Activated naive CD4-positive, alpha-beta T cell treated with anti-CD3 and anti-CD28 coated beads, Interleukin-2, amount 10 ng/mL, durations not matched to agents 7 days and 5 days (primary cell): ENCODE results near the gene NOS3.

Source experiments
- CTCF ChIA-PET: fragments of 350-600 bp; sonication (Branson Sonifier 250); formaldehyde crosslinking; loops from one replicate; lab custom pipeline; 2021; ENCODE audit warnings: antibody characterized with exemption; lab: Charles Lee
- DNase-seq: peaks from one replicate; pipeline ENCODE4 v3.0.0-alpha.2; 2020
- H3K27ac Mint-ChIP-seq: one replicate; pipeline ENCODE4 v1.8.0; 2021; ENCODE audit warnings: mild to moderate bottlenecking, moderate library complexity, mixed read lengths
- H3K27me3 Mint-ChIP-seq: one replicate; pipeline ENCODE4 v1.8.0; 2021; ENCODE audit warnings: mild to moderate bottlenecking, mixed read lengths
- H3K36me3 Mint-ChIP-seq: one replicate; pipeline ENCODE4 v1.8.0; 2021; ENCODE audit warnings: mixed read lengths
- H3K4me1 Mint-ChIP-seq: one replicate; pipeline ENCODE4 v1.8.0; 2021; ENCODE audit warnings: mixed read lengths
- H3K4me3 Mint-ChIP-seq: one replicate; pipeline ENCODE4 v1.8.0; 2021; ENCODE audit warnings: mild to moderate bottlenecking, moderate library complexity, mixed read lengths
- H3K9me3 Mint-ChIP-seq: one replicate; pipeline ENCODE4 v1.8.0; 2021; ENCODE audit warnings: mixed read lengths

The NOS3 gene

GRCh38 chr7:150990416-150991186 is at the start of gene NOS3:
Gene NOS3, plus strand, starts transcription at chr7:150991017. Its CDS starts 2,787 bp downstream, at chr7:150993804.
- Mint-ChIP-seq H3K27ac (peak within 1 kb of the TSS; percentile 13), H3K4me1 (peaks cover 55% of the 10 kb centered on the region), H3K27me3 (peaks cover 50% of the 10 kb centered on the region), H3K4me3 (no peak within 1 kb of the TSS), H3K36me3 (peaks cover 14% of the 10 kb centered on the region), H3K9me3 (peaks cover 26% of the 10 kb centered on the region)
- no peak for DNase-seq
- CTCF ChIA-PET, result interaction anchor here (0.9 to 4.5 kb wide), 8 partner anchors 17 to 211 kb away, joined by 3 to 29 read pairs (median 4); no protein-coding TSS in a partner anchor

GRCh38 chr7:150941351-150942000 is 49.3 kb upstream of the NOS3 start:
- no peak overlapping the region for H3K4me3 Mint-ChIP-seq
- H3K9me3 Mint-ChIP-seq, result no peaks in the 10 kb centered on the region
- peaks cover 49% of the 10 kb centered on the region for H3K4me1 Mint-ChIP-seq
- H3K27ac Mint-ChIP-seq, result peak overlapping the region; percentile 17
- DNase-seq, result peak; percentile 17
- peaks cover 51% of the 10 kb centered on the region for H3K27me3 Mint-ChIP-seq
- CTCF ChIA-PET, result interaction anchor here (0.7 to 1.0 kb wide), 2 partner anchors 10 to 43 kb away, joined by 3 read pairs; no protein-coding TSS in a partner anchor
- H3K36me3 Mint-ChIP-seq, result no peaks in the 10 kb centered on the region

GRCh38 chr7:150942001-150942590 is 48.7 kb upstream of the NOS3 start:
- Mint-ChIP-seq H3K9me3 (no peaks in the 10 kb centered on the region), H3K4me3 (no peak overlapping the region), H3K27ac (no peak overlapping the region), H3K27me3 (peaks cover 56% of the 10 kb centered on the region), H3K36me3 (no peaks in the 10 kb centered on the region), H3K4me1 (peaks cover 49% of the 10 kb centered on the region)
- DNase-seq, result peak; percentile 81
- CTCF ChIA-PET, result interaction anchor here (0.7 to 1.0 kb wide), 3 partner anchors 11 to 44 kb away, joined by 3 read pairs; no protein-coding TSS in a partner anchor

- Mint-ChIP-seq H3K4me3 (no peak overlapping the region), H3K27me3 (peaks cover 53% of the 10 kb centered on the region), H3K27ac (no peak overlapping the region), H3K9me3 (no peaks in the 10 kb centered on the region), H3K4me1 (peaks cover 44% of the 10 kb centered on the region), H3K36me3 (no peaks in the 10 kb centered on the region)
- CTCF ChIA-PET, result interaction anchor here (0.7 to 1.0 kb wide), 4 partner anchors 11 to 46 kb away, joined by 3 read pairs; no protein-coding TSS in a partner anchor
- DNase-seq, result no peak
These were observed 48.0 kb upstream of the NOS3 start for GRCh38 chr7:150942591-150943452.

GRCh38 chr7:150943453-150943814 is 47.4 kb upstream of the NOS3 start:
- Mint-ChIP-seq H3K4me1 (peaks cover 38% of the 10 kb centered on the region), H3K4me3 (no peak overlapping the region), H3K27me3 (peaks cover 54% of the 10 kb centered on the region), H3K9me3 (no peaks in the 10 kb centered on the region), H3K27ac (no peak overlapping the region), H3K36me3 (no peaks in the 10 kb centered on the region)
- CTCF ChIA-PET, result interaction anchor here (1.0 kb wide), 1 partner anchor 46 kb away, joined by 3 read pairs; no protein-coding TSS in a partner anchor
- no peak for DNase-seq

- CTCF ChIA-PET, result interaction anchor here (1.0 kb wide), 1 partner anchor 45 kb away, joined by 3 read pairs; no protein-coding TSS in a partner anchor
- H3K27me3 Mint-ChIP-seq, result peaks cover 60% of the 10 kb centered on the region
- peak; percentile 12 for DNase-seq
- no peak overlapping the region for H3K4me3 Mint-ChIP-seq
- peaks cover 30% of the 10 kb centered on the region for H3K4me1 Mint-ChIP-seq
- no peaks in the 10 kb centered on the region for H3K36me3 Mint-ChIP-seq
- no peaks in the 10 kb centered on the region for H3K9me3 Mint-ChIP-seq
- no peak overlapping the region for H3K27ac Mint-ChIP-seq
These were observed 46.5 kb upstream of the NOS3 start for GRCh38 chr7:150944066-150945042.

GRCh38 chr7:150945171-150945852 is 45.5 kb upstream of the NOS3 start:
- H3K27me3 Mint-ChIP-seq, result peaks cover 64% of the 10 kb centered on the region
- no peak overlapping the region for H3K27ac Mint-ChIP-seq
- no peak overlapping the region for H3K4me3 Mint-ChIP-seq
- H3K36me3 Mint-ChIP-seq, result no peaks in the 10 kb centered on the region
- DNase-seq, result peak; percentile 12
- H3K4me1 Mint-ChIP-seq, result peaks cover 30% of the 10 kb centered on the region
- CTCF ChIA-PET, result no interaction called here
- no peaks in the 10 kb centered on the region for H3K9me3 Mint-ChIP-seq

- DNase-seq, result peak; percentile 18
- H3K4me1 Mint-ChIP-seq, result peaks cover 27% of the 10 kb centered on the region
- CTCF ChIA-PET, result no interaction called here
These were observed 44.9 kb upstream of the NOS3 start for GRCh38 chr7:150945853-150946420.

GRCh38 chr7:150946421-150947240 is 44.2 kb upstream of the NOS3 start:
- CTCF ChIA-PET, result no interaction called here
- Mint-ChIP-seq H3K9me3 (no peaks in the 10 kb centered on the region), H3K4me1 (peaks cover 20% of the 10 kb centered on the region)

More at GRCh38 chr7:150945853-150946420, 44.9 kb upstream of the NOS3 start:
- H3K27ac Mint-ChIP-seq, result no peak overlapping the region
- no peaks in the 10 kb centered on the region for H3K9me3 Mint-ChIP-seq
- H3K36me3 Mint-ChIP-seq, result no peaks in the 10 kb centered on the region
- peaks cover 61% of the 10 kb centered on the region for H3K27me3 Mint-ChIP-seq
- H3K4me3 Mint-ChIP-seq, result no peak overlapping the region

GRCh38 chr7:150947241-150947745 is 43.5 kb upstream of the NOS3 start:
- peak; percentile 19 for DNase-seq

More at GRCh38 chr7:150946421-150947240, 44.2 kb upstream of the NOS3 start:
- Mint-ChIP-seq H3K27me3 (peaks cover 54% of the 10 kb centered on the region), H3K36me3 (no peaks in the 10 kb centered on the region), H3K27ac (no peak overlapping the region), H3K4me3 (no peak overlapping the region)
- peak; percentile 18 for DNase-seq

More at GRCh38 chr7:150947241-150947745, 43.5 kb upstream of the NOS3 start:
- H3K4me1 Mint-ChIP-seq, result peaks cover 13% of the 10 kb centered on the region
- H3K9me3 Mint-ChIP-seq, result no peaks in the 10 kb centered on the region
- CTCF ChIA-PET, result interaction anchor here (1.5 kb wide), 1 partner anchor 13 kb away, joined by 4 read pairs; no protein-coding TSS in a partner anchor
- H3K27ac Mint-ChIP-seq, result no peak overlapping the region
- peaks cover 50% of the 10 kb centered on the region for H3K27me3 Mint-ChIP-seq
- H3K4me3 Mint-ChIP-seq, result no peak overlapping the region
- H3K36me3 Mint-ChIP-seq, result no peaks in the 10 kb centered on the region
